ENCODE data around the gene ESRRB.
A peak's percentile ranks its signal among the peaks of the same experiment; 100 is the strongest.

Gene ESRRB

DNA sequence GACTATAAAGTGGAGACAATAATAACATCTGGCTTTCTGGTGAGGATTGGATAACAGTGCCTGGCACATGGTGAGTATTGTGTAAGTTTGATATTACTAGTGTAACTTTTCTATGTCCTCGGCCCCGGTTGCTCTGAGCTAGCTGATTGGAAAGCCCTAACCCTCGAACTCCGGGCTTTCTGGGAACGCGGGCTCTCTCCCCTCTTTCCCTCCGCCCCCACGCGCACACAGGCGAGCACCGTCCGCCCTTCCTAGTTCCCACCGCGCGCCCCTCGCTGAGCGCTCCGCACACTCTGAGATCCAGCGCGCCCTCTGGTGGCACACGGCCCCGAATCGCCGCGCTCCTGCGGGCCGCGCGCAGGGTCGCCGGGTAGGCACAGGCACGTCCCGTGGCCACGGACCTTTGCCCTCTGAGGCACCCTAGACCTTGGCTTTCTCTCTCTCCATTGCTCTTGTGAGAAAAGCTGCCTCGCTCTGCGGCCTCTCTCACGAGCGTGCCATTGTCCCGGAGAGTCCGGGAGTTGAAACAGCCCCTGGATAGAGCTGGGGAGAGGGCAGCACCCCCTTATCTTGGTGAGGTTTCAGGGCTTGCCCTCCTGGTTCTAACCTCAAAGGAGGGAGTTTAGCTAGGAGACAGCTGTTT, 23.2 kb upstream of the ESRRB start:
- peak; percentile 78 for DNase-seq (ENCODE audit: low spot score)

- no peak for DNase-seq (ENCODE audit: low spot score)
Observed at GRCh38 chr14:76354310-76354709, 21.6 kb upstream of the ESRRB start.

DNA sequence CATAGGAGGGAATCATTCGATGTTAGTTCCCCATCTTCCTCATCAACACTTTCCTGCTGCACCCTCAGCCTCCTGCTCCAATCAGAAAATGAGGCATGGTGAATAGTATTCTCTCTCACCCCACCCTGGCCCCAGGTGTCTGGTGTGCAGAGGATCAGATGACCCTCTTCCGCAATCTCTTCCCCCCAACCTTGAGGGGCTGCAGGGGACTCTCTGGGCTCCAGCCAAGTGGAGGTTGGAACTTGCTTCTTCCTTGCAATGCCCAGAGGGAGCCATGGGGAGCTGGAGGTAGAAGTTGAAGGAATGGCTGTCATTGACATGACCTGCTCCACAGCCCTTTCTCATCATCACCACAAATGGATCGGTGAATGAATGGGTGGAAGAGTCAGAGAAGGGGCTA, 20.2 kb upstream of the ESRRB start:
- DNase-seq (ENCODE audit: low spot score): no peak

DNA sequence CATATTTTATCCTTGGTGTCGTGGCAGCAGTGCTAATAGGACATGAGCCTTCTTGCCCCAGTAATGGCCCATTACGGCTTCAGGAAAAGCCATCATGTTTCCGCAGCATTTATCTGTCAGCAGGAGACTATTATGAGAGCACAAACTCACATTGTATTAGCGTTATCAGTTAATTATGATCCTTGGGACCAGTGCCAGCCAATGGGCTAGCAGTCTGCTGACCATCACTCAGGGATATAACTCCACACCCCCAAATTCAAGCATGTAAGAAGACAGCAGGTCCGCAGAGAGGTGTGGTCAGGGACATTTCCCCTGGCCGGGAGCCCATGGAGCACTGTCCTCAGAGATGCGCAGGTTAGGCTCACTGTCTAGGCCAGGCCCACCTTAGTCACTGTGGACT, 4.9 kb upstream of the ESRRB start:
- DNase-seq (ENCODE audit: low spot score): no peak

GRCh38 chr14:76373456-76373855, 2.5 kb upstream of the ESRRB start:
- DNase-seq (ENCODE audit: low spot score): no peak

DNA sequence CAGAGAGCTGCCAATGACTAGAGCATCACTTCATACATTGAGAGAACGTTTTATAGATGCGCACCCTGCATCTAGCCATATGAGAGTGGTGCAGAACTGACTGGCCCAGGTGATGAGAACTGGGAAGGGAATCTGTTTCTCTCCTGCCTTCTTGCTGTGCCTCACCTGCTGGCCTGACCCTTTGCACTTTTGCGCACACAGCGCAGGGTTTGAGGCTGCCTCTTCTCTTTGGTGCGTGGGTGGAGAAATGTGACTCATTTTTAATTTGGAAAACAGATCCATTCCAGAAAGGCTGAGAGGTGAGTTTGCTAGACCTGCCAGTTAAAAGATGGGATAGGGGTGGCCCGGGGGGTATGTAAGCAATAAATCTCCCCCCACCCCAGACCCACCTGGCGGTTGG, 453 bp upstream of the ESRRB start:
- no peak for DNase-seq (ENCODE audit: low spot score)

DNA sequence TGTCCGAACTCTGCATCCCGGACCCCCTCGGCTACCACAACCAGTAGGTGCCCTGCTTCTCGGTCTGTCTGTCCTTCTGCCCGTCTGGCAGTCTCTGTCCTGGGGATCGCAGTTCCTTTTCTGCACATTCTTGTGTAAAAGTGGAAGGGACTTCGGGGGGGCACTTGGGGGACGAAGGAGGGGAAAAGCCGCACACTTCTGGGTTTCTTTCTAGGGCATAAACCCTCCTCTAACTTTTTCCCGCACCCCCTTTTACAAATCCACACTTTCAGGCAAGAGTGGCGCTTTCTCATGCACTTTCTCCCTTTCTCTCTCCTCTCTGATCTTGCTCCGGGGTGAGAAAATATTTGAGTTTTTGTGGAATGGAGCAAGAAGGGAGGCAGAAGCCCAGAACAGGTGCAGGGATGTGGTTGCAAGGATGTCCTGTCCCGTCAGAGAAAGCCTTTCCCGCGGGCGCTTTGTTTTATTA, 506 bp downstream of the ESRRB start:
- DNase-seq (ENCODE audit: low spot score): no peak

DNA sequence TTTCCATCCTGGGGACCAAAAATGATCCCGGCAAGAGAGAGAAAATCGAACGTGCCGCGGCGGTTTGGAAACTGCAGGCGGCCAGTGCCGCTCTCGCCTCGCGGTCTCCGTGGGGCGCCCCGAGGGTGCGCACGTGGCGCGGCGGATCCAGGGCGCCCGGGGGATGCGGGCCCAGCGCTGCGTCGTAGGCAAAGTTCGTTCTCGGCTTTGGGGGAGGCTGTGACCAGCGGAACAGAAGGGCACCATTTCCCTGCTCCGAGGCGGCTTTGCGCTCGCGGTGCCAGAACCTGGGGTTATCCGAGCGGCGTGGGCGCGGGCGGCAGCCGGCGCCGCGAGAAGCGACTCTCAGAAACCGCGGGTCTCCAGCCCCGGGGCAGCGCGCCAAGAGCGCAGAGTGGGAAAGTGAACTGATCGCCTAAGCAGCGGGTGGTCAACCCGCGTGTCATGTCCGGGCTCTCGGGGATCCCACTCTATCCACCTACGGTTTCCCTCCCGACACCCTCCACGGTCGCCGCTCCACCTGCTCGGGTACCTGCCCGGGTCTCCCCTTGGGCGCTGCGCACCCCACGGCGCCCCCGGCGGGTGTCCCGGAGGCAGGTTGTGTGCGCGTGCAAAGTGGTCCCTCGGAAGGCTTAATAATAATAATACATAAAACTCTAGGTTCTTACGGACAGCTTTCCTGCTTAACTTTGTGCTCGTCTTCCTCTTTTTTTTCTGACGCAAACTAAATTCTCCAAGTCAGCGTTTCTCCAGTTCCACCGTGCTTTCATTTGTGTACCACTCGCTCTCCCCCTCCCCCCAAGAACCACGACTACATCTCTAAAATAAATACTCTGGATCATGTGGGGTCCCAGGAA, 1.2 kb downstream of the ESRRB start:
- DNase-seq (ENCODE audit: low spot score): no peak

DNA sequence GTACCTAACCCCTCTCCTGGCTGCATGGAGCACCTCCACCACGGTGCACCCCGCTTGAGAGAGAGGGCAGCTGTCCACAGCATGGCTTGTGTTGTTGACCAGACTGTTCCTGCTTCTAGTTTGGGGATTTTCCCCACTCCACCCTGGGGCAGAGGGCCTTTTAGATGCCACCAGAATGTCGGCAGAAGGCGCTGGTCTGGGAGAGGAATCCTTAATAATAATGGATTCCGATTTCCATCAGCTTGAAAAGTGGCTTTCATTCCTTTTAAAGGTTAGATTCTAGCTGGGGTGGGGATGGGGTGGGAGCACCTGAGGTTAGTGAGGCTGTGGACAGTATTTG, 1.8 kb downstream of the ESRRB start:
- DNase-seq (ENCODE audit: low spot score): no peak

- DNase-seq (ENCODE audit: low spot score): no peak
Observed at GRCh38 chr14:76380991-76381390, 5.1 kb downstream of the ESRRB start.

GRCh38 chr14:76381817-76382494, 6.0 kb downstream of the ESRRB start:
- DNase-seq (ENCODE audit: low spot score): no peak

- no peak for DNase-seq (ENCODE audit: low spot score)
Observed at GRCh38 chr14:76382495-76382832, 6.5 kb downstream of the ESRRB start.

DNA sequence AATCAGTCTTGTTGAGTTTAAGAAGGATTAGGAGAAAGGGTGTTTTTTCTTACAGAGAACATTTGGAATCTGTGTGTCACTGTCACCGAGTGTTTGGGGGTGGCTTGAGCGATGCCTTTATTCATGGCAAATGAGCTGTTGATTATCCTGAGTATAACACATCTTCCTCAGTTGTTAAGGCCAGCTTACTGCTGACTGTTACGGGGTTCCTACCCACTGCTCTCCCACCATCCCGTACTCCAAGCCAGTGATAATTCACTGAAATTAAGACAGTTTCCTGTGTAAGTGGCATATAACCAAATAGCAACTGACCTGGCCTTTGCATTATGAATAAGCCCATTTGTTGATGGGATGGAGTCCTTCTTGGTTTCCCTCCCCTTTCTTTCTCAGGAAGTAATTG, 9.5 kb downstream of the ESRRB start:
- no peak for DNase-seq (ENCODE audit: low spot score)

DNA sequence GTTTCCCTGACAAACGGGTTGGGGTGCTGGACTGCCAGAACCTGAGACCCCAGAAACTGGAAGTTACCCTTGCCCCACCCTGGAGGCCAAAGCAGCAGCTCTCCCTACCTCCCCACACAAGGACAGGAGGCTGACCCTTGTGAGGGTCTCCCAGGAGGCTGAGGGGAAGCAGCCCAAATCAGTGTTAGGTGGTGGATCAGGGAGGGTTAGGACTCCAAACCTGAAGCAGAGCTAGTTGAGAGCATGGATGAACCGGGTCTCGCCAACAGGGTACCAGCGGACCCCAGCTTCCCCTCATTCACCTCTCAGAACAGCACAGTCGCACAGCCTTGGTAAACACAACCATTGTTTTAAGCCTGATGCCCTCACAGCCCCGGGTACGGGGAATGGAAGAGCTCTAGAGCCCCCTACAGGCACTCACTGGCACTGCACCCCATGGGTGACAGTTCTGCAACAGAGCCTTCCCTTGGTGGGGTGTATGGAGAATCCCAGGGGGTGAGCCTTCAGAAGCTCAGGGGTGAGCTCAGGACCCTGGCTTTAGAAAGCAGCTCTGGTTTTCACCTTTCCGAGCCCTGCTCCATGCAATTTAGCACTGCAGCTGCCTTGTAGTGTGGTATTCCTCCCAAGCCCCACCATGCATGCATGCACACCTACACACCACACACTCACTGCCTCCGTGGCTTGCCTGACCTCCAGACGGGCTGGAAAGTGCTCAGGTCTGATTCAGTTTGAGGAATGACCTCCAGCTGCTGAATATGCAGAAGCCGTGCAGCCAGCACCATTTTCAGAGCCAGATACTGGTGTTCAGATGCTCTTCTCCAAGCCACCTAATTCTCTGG, 11.2 kb downstream of the ESRRB start:
- DNase-seq (ENCODE audit: low spot score): peak; percentile 91

DNA sequence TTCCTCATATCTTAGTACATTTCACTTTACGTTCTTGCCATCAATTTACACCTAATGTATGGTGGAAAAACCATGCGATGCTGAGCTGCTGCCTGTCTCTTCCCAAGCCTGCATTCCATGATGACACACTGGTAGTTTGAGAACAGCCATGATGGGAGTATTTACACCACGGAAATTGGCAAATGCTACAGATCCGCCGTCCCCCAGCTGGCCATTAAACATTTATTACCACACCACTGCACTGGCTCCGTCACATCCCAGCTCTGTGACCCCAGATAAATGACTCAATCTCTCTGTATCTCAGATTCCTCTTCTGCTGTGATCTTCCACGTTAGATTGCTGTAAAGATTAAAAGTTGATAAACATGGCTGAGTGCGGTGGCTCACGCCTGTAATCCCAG, 13.9 kb downstream of the ESRRB start:
- no peak for DNase-seq (ENCODE audit: low spot score)

DNA sequence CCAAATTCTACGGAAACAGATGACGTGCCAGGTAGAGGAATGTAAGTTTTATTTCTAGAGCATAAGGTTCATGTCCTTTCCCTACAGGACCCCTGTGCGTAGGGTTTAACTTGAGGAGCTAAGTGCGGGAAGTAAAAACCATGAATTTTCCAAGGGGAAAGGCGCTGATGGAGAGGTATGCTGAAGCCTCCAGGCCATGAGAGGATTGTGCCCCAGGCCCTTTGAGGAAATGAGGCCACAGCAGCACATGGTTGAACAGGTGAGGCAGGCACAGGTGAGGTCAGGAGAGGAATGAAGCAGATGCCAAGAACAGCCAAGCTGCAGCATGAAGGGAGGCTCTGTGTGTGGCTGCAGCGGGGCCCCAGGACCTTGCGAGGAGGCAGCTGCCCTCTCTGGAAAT, 14.7 kb downstream of the ESRRB start:
- DNase-seq (ENCODE audit: low spot score): no peak

- DNase-seq (ENCODE audit: low spot score): no peak
Observed at GRCh38 chr14:76391981-76392690, 16.2 kb downstream of the ESRRB start.

DNA sequence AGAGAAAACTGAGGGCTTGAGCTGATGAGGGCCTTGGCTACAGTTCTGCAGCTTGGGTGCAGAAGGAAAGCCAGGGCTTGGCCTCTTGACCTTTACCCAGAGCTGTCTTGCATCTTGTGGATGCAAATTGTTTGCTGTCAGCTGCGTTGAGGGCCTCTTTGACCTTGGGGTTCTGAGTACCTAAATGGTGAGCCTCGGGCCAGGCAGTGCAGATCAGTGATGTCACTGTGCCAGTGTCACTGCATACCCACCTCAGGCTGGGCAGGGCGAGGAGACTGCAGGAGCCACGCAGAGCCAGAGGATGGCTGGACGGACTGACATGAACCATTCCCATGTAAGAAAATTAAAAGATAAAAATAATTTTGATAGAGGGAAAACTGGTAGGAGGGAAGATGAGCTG, 18.6 kb downstream of the ESRRB start:
- no peak for DNase-seq (ENCODE audit: low spot score)

DNA sequence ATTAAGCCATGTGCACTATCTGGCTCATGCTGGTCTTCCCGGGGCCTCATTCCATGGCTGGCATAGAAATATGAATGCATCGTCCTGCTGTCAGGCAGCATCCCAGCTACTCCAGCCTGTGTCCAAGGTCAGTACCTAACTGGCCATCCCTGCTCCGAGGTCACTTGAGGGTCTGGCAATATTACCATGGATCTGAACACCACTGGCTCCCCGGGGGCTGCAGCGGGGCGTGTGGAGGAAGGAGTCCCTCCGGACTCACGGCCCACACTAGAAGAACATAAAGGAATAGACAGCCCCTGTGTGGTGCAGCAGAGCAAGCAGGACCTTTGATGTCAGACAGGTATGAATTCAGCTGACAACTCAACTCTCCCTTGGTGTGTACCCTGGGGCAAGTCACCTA, 19.2 kb downstream of the ESRRB start:
- no peak for DNase-seq (ENCODE audit: low spot score)

GRCh38 chr14:76396714-76397187, 20.8 kb downstream of the ESRRB start:
- no peak for DNase-seq (ENCODE audit: low spot score)

DNA sequence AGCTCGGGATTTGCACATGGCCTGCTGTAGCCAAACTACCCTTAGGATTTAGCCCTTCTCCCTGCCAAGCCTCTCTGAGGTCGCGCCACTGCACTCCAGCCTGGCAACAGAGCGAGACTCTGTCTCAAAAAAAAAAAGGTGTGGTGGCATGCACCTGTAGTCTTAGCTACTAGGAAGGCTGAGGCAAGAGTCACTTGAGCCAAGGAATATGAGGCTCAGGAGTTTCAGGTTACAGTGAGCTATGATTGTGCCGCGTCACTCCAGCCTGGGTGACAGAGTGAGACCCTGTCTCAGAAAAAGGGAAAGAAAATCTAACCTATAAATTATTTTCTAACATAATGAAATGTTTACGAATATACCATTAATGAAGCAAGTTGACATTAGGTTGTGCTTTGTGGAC, 29.7 kb downstream of the ESRRB start:
- DNase-seq (ENCODE audit: low spot score): no peak
